ENCODE data around the gene MX2.
"Not testable (repeated sequence)": the region's sequence is repeated elsewhere in the genome, so short reads cannot be mapped to it uniquely, and the experiment has no call there.

MX2 gene

DNA sequence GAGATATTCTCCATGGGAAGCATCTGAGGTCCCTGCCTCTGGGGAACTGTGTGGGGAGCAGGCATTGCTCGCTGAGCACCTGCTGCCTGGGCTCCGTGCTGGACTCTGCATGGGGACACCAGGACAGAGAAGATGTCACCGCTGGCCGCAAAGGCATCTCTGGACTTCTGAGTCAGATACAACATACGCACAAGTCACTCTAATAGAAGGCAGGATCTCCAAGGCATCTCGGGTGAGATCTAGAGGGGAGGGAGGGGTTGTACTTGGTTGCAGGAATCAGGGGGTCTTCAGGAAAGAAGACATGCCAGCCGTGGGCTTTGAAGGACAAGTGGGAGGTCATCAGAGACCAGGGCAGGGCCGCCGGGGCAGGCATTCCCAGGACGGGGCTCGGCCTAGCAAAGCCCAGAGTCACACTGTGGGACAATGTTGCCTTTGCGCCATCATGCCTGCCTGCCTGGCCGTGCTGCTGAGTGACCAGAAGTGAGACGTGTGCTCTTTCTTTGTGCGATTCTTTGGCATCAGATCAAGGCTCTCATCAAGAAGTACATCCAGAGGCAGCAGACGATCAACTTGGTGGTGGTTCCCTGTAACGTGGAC is 28.3 kb downstream of the MX2 start:
- peak; percentile 0 for DNase-seq

DNA sequence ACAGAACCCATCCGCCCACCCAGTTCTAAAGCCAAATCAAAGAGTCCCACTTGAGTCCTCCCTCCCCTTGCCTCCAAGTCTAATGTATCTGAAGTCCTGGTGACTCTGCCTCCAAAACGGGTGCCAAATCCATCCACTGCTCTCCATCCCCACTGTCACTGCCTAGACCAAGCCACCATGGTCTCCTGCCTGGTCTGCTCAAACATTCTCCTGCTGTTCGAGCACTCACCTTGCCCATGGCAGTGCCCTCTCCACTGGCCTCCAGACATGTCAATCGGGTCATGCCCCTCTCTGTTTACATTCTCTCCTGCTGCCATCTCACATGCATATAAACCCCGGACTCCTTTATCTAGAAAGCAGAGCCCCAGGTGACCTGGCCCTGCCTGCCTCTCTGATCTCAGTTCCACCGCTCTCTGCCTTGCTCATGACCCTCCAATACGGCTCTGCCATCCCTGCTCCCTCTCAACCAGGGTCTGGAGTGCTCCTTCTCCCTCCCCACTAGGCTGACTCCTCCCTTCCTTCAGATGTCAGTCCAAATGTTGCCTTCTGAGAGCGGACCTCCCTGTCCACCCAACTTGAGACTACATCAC is 32.1 kb downstream of the MX2 start:
- DNase-seq, result no peak

DNA sequence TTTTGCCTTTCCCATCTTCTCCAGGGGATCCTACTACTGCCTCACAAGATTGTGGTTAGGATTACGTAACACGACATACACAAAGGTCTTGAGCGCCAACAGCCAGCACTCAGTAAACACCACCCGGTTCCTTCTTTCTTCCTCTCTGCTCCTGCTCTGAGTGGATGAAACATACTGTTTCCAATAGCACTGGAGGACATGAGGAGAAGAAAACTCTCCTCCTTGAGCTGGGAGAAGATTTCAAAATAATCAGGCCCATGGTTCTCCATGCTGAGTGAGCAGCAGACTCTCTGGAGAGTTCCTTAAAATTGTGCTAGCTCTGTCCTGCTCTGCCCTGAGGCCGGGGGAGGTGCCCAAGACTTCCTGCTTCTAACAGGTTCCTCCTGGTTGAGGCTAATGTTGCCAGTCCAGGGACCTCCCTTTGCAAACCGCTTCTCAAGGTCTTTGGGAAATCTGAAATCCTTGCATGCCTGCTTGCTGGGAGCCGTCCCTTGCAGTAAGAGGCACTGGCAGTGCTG is 34.8 kb downstream of the MX2 start:
- DNase-seq, result peak; percentile 47

DNA sequence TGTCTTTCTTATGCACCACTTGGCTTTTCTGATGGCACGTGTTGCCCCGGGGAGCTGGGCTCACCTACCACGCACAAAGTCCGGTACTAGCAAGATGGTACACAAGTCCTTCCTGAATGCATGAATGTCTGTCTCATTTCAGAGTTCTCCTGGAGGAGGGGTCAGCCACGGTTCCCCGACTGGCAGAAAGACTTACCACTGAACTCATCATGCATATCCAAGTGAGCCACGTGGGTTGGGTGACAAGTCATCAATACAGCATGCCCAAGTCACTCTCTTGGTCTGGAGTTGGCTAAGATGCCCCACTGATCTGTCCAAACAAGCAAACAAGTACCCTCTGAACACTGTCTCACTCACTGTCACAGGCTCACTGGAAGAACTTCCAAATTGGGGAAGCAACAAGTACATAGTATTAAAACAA is 35.7 kb downstream of the MX2 start:
- no peak for DNase-seq

DNA sequence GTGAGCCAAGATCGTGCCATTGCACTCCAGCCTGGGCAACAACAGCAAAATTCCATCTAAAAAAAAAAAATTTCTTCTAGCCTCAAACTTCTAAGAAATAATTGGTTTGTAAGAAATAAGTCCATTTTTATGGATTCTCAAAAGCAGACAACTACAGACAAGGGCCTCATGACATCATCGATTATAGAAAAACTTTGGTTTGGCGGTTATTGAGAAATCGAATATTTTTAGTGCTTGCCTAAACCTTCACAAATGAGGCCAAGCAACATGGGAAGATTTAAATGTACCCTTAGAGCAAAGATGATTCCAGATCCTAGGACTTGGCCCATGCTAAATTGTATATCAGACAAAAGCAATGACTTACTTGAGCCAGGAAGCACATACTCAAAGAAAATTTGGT is 36.4 kb downstream of the MX2 start:
- DNase-seq, result no peak

DNA sequence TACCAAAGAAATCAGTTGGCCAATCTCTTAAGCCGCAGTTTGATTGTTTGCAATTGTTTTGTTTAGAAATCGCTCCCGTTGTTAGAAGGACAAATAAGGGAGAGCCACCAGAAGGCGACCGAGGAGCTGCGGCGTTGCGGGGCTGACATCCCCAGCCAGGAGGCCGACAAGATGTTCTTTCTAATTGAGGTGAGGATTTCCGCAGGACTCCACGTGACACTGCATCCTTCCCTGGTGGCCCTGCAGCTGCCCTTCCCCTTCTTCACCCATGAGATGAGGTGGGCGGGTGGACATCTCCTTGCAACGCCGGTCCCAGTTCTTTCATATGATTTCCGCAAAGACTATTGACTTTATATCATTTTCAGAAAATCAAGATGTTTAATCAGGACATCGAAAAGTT is 37.0 kb downstream of the MX2 start:
- no peak for DNase-seq

DNA sequence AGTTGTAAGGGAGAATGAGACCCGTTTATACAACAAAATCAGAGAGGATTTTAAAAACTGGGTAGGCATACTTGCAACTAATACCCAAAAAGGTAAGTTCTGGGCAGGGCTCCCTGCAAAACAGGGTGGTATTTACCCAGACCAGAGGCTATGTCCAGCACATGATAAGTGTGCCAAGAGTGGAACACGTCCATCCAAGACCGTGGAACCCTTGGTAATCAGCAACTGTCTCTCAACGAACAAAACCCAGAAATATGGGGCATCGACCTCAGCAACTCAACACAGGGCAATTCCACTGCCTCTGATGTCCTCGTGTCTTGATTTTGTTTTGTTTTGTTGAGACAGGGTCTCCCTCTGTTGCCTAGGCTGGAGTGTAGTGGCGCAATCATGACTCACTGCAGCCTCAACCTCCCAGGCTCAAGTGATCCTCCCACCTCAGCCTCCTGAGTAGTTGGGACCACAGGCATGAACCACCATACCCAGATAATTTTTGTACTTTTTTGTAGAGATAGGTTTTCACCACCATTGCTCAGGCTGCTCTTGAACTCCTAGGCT is 37.5 kb downstream of the MX2 start:
- DNase-seq, result no peak

DNA sequence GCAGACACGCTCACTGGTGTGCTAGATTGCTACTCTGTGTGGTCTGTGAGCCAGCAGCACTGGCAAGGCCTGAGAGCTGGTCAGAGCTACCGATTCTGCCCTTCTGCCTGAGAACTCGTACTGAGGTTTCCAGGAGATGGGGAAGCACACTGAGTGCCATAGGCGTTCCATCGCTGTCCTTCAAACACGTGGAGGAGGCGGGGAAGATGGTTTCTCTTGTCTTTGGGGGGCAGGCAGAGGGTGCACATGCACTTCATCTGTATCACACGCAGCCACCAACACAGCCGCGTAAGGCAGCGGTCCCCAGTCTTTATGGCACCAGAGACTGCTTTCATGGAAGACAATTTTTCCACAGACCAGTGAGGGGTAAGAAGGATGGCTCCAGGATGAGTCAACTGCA is 40.4 kb downstream of the MX2 start:
- no peak for DNase-seq

DNA sequence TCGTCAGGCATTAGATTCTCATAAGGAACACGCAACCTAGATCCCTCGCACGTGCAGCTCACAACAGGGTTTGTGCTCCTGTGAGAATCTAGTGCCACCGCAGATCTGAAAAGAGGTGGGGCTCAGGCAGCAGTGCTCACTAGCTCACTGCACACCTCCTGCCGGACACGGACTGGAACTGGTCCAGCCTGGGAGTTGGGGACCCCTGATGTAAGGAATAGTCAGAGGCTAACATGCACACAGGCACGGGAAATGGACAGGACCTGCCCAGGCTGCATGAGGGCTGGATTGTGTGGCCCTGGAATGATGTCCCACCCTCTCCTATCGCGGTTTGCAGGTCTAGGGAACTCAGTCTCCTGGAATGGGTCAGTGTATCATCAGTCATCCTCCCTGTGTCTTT is 41.0 kb downstream of the MX2 start:
- DNase-seq, result no peak

DNA sequence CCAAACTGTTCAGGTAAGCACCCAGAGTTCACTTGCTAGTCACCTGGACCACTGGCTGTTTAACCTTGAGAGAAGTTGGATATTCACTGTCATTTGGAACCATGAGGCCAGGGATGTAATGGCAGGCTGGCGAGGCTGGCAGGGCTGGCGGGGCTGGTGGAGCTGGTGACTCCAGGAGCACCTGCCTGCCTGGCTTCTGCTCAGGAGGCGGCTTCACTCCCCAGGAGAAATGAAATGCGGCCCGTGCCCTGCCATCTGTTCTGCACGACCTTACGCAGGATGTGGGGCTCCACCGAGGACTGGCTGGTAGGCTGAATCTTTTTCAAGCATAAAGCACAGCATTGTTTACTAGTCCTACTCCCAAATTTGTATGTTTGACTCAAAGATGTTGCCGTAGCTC is 41.5 kb downstream of the MX2 start:
- DNase-seq, result no peak

DNA sequence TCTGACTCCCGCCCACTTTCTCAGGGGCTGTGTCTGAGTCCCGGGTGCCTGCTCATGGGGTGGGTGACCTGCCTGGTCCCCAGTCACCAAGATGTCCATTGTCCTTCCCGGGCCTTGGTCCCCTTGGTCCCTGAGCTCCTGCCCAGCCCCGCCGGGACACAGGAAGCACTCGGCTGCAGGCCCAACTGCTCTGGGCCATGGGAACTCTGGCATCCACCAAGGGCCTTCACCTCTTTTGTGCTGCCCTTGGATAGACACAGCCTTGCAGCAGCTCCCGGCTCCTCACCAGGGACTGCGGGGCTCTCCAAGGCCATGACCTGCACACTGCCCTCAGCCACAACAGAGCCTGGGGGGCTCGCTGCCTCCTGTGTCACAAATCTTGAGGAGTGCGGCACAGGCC is 42.1 kb downstream of the MX2 start:
- no peak for DNase-seq

DNA sequence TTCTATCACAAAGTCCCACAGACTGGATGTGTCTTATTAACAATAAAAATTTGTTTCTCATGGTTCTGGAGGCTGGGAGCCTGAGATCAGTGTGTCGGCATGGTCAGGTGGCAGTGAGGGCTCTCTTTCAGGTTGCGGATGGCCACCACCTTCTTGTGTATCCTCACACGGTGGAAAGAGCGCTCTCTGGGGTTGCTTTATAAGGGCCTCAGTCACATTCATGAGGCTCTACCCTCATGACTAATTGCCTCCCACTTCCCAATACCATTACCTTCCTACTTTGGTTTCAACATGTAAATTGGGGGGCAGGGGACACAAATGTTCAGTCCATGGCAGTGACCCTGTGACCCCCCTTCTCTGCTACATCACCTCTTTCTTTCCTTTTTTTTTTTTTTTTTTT is 43.5 kb downstream of the MX2 start:
- no peak for DNase-seq

DNA sequence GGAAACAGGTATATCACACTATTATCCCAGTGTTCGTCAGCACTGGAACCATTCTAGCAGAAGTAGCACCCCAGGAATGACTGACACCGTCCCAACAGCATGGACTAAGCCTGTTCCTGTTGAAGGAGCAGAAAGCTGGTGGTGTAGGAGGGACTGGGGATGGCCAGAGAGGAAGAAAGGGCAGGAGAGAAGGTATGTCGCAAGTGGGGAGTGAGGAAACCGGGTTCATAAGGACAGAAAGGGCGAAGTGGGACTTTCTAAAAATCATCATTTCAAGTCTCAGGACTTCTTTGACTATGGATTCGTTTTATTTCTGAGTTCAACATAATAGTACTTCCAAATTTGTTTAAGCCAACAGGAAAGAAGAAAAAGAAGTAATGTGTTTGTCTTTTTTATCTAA is 44.5 kb downstream of the MX2 start:
- no peak for DNase-seq

DNA sequence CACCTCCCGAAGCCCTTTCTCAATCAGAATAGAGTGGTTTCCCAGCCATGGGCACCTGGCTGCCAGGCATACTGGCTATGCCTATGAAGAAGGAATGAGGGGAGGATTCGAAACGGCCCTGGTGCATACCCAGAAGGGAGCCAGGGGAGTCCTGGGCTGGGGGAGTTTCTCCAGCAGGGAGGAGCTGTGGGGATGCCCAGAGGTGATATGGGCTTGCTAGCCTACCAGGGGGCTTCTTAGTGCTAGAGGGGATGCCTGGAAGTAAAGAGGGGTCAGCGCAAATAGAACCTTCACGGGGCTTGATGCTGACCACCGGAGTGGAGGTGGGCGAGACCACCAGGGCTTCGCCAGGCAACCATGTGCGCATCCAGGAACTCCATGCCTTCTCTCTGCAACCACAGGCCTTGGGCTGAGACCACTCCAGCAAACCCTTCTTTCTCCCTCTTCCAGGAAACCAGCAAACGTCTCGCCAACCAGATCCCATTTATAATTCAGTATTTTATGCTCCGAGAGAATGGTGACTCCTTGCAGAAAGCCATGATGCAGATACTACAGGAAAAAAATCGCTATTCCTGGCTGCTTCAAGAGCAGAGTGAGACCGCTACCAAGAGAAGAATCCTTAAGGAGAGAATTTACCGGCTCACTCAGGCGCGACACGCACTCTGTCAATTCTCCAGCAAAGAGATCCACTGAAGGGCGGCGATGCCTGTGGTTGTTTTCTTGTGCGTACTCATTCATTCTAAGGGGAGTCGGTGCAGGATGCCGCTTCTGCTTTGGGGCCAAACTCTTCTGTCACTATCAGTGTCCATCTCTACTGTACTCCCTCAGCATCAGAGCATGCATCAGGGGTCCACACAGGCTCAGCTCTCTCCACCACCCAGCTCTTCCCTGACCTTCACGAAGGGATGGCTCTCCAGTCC is 46.0 kb downstream of the MX2 start:
- no peak for DNase-seq

DNA sequence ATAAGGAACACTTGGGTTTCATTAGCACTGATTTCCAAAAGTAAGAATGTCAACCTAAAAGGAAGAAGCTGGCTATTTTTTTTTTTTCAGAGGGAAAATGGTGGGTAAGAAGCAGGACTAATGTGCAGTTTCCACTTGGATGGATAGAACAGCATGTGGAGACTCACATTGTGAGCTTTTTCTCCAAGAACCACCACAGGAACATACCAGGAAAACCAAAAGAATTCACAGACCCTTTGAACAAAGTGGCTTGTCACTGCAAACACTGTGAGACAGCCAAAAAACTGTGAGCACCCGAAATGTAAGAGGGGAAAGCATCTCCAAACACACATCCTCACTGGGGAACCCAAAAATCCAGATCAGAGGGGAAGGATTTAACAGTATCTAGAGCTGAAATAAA is 48.5 kb downstream of the MX2 start:
- no peak for DNase-seq

DNA sequence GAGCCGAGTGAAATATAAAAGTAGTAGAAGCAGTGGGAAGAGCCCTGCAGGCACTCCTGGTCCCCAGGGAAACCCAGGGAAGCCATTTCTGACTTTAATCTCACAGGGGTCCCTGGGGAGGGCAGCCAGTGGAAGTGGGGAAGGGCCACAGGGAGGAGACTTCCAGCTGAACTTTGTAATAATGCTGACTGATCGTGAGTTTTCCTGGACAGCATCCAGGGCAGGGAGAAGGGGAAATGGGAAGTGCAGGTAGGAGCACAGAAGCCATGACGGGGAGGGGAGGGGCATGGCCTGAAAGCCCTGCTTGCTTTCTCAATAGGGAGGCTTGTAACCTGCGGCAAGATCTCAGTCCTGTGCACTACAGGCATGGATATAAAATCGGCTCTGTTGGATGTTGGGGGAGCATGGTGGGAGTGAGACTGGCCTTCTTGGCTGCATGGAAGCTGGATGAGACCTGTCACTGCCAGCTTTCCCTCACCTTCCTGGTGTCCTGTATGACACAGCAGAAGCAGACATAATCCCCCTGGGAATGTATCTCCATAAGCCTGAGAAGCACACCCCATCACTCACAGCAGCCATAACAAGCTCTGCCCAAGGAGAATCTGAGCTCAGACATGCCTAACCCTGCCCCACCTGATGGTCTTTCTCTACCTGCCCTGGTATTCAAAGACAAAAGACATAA is 49.1 kb downstream of the MX2 start:
- no peak for DNase-seq

DNA sequence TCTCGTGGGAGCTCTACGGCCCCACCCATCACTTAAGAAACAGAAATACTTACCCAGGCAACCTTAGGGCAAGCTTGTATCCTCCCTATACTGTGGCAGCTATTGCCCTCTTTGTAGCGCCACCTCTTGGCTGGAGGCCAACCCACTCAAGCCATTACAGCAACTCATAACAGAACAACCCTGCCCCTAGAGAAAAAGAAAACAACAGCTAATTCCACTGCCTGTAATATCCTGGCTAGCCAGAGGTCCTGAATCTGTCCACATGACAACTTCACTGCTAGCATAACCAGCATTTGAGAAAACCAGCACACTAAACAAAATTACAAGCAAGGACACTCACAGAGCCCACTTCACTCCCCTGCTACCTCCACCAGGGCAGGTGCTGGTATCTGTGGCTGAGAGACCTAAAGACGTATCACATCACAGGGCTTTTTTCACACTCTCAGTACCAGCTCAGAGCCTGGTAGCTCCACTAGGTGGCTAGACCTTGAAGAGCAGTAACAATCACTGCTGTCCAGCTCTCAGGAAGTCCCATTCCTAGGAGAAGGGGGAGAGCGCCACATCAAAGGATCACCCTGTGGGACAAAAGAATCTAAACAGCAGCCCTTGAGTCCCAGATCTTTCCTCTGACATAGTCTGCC is 49.7 kb downstream of the MX2 start:
- no peak for DNase-seq

DNA sequence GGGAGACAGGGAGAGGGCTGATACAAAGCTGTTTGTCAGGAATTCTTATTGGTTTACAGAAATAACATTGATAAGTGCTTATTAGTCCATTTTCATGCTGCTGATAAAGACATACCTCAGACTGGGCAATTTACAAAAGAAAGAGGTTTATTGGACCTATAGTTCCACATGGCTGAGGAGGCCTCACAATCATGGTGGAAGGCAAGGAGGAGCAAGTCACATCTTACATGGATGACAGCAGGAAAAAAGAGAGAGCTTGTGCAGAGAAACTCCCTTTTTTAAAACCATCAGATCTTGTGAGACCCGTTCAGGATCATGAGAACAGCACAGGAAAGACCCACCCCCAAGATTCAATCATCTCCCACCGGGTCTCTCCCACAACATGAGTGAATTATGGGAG is 55.7 kb downstream of the MX2 start:
- not testable (repeated sequence) for DNase-seq

DNA sequence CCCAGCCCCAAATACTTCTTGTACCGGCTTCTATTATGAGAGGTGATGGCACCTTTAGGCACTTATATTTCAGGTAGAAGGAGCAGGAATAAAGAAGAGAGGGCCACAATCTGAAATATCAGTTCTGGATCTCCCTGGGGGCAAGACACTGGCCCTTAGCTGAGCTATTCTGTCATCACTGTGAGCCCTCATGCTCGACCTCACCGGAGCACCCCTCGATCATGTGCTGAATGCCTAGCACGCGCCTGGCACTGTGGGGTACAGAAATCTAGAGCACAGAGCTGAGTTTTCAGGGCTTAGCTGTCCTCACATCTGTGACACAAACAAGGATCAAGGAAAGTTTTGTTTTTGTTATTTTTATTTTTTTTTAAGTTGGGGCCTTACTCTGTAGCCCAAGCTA is 56.6 kb downstream of the MX2 start:
- DNase-seq, result no peak

DNA sequence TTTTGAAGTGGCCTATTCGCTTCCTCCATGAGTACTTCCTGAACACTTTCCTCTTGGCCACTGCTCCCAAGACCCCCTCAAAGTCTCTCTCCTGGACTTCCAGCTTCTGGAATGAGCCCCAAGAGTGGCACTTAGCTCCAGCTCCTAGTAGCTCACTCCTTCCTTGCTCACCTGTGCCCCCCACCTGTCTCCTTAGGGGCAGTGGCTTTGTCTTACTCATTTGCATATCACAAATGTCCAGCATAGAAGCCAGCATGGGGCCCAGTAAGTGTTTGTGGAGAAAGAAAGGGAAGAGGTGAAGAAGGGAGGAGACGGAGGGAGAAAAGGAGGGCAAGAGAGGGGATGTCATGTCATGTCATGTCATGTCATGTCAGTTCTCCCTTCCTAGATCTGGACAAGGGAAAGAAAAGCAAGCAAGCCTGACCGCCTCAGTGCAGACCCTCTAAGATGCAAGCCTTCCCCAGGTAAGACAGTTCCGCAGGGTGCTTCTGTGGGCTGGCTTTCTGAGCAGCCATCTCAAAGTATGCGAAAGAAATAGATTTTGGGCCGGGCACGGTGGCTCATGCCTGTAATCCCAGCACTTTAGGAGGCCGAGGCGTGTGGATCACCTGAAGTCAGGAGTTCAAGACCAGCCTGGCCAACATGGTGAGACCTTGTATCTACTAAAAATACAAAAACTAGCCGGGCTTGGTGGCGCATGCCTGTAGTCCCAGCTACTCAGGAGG is 57.3 kb downstream of the MX2 start:
- no peak for DNase-seq

DNA sequence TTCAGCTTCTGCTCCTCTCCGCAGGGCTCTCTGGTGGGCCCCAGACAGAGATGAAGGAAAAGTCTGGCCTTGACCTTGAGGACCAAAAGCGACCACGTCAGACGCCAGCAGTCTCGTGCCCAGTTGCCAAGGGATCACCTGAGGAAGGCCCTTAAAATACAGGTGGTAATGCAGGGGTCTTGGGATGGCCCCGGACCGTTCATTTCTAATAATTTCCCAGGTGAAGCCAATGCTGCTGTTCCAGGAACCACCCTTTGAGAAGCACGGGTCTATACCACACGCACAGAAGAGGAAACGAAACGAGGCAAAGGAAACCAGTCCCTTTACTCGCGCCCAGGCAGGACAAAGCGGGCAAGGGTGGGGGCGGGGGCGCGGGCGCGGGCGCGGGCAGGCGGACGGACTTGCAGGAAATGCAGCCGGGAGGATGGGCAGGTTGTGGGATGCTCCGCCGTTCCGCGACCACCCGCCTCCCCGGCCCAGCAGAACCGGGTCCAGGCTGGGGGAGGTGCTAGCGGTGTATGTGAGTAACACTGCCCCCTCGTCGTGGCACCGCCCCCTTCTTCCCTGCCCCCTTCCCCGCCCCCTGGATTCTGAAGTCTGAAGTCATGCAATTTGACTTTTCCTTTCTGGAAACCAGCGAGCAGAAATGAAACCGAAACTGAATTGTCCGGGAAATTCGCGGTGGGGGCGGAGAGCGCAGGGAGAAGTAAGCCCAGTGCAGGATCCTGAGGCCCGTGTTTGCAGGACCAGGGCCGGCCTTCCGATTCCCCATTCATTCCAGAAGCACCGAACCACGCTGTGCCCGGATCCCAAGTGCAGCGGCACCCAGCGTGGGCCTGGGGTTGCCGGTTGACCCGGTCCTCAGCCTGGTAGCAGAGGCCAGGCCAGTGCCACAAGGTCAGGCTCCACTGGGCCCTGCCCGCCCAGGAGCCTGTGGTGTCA is 58.4 kb downstream of the MX2 start:
- peak; percentile 84 for DNase-seq
